Prostate gland (tissue), 2 donors: ENCODE results near the gene CCDC85B.

Experiments
- POLR2A ChIP-seq: fragments of 450-650 bp; IDR thresholded peaks from one replicate; pipeline ENCODE4 v1.6.1; 2016; ENCODE audit warnings: antibody characterized with exemption, mild to moderate bottlenecking
- POLR2AphosphoS5 ChIP-seq: sonication (generic); formaldehyde crosslinking; IDR thresholded peaks from one replicate; pipeline ENCODE4 v1.6.1; 2017; ENCODE audit warnings: antibody characterized with exemption
- TF ChIP-seq, protein P1 (sequence below), 4 experiments: fragments of 200-600 bp in 2 of 4; fragments of 450-650 bp in 2 of 4; sonication (generic) in 2 of 4; IDR thresholded peaks; 1 replicate in 3 of 4; 2 replicates in 1 of 4; pipeline ENCODE4 v1.5.1; 2016 to 2019; ENCODE audit warnings: antibody characterized with exemption in 4 of 4, mild to moderate bottlenecking in 2 of 4, moderate library complexity in 2 of 4

DNA sequence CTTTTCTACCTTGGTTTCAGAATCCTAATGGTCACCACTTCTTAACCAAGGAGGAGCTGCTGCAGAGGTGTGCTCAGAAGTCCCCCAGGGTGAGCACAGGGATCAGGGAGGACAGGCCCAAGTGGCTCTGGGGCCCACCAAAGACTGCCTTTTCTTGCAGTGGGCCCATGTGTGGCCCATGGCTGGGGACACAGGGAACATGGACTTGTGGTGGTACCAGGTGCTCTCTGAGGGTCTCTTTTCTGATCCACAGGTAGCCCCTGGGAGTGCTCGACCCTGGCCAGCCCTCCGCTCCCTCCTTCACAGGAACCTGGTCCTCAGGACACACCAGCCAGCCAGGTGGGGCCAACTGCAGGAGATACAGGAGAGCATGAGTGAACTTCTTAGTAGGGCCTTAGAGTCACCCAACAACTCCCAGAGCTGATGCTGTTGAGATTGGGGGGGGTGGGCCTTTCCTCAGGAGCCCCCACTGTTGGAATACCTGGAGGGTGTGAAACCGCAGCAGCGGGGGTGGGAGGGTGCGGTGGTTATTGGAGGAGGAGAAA lies 28.2 kb upstream of the CCDC85B start:
- TF ChIP-seq POLR2AphosphoS5 (no peak), POLR2A (no peak)
- TF ChIP-seq, protein P1, sequence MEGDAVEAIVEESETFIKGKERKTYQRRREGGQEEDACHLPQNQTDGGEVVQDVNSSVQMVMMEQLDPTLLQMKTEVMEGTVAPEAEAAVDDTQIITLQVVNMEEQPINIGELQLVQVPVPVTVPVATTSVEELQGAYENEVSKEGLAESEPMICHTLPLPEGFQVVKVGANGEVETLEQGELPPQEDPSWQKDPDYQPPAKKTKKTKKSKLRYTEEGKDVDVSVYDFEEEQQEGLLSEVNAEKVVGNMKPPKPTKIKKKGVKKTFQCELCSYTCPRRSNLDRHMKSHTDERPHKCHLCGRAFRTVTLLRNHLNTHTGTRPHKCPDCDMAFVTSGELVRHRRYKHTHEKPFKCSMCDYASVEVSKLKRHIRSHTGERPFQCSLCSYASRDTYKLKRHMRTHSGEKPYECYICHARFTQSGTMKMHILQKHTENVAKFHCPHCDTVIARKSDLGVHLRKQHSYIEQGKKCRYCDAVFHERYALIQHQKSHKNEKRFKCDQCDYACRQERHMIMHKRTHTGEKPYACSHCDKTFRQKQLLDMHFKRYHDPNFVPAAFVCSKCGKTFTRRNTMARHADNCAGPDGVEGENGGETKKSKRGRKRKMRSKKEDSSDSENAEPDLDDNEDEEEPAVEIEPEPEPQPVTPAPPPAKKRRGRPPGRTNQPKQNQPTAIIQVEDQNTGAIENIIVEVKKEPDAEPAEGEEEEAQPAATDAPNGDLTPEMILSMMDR (IDR thresholded peaks at IDR 0.05): no peak
